Ammon's horn (tissue), 1 donor: ENCODE data around the gene DIP2C.
"Not testable (repeated sequence)": the region's sequence is repeated elsewhere in the genome, so short reads cannot be mapped to it uniquely, and the experiment has no call there.

ENCODE experiments used
- DNase-seq: peaks from one replicate; pipeline ENCODE4 v3.0.0-alpha.2; 2016; ENCODE audit warnings: low spot score

DIP2C gene

GRCh38 chr10:351770-352334 is 337.6 kb downstream of the DIP2C start:
- DNase-seq, result no peak

GRCh38 chr10:350981-351501 is 338.4 kb downstream of the DIP2C start:
- DNase-seq, result no peak

GRCh38 chr10:349081-349480 is 340.4 kb downstream of the DIP2C start:
- no peak for DNase-seq

GRCh38 chr10:348456-348855 is 341.0 kb downstream of the DIP2C start:
- DNase-seq, result no peak

- DNase-seq, result not testable (repeated sequence)
Observed at GRCh38 chr10:347774-348173, 341.7 kb downstream of the DIP2C start.

GRCh38 chr10:347190-347589 is 342.3 kb downstream of the DIP2C start:
- DNase-seq, result not testable (repeated sequence)

GRCh38 chr10:344582-345200 is 344.8 kb downstream of the DIP2C start:
- no peak for DNase-seq

GRCh38 chr10:343231-344220 is 345.9 kb downstream of the DIP2C start:
- DNase-seq, result no peak

GRCh38 chr10:341081-341740 is 348.3 kb downstream of the DIP2C start:
- no peak for DNase-seq

- DNase-seq, result no peak
Observed at GRCh38 chr10:340646-341045, 348.8 kb downstream of the DIP2C start.

- DNase-seq, result no peak
Observed at GRCh38 chr10:339038-339391, 350.5 kb downstream of the DIP2C start.

- DNase-seq, result peak; percentile 47
Observed at GRCh38 chr10:338171-339037, 351.1 kb downstream of the DIP2C start.

- no peak for DNase-seq
Observed at GRCh38 chr10:336247-336646, 353.2 kb downstream of the DIP2C start.

GRCh38 chr10:335151-335800 is 354.2 kb downstream of the DIP2C start:
- DNase-seq, result no peak

- no peak for DNase-seq
Observed at GRCh38 chr10:331186-331585, 358.3 kb downstream of the DIP2C start.

GRCh38 chr10:329361-330099 is 359.9 kb downstream of the DIP2C start:
- DNase-seq, result peak; percentile 92

- no peak for DNase-seq
Observed at GRCh38 chr10:327889-328852, 361.3 kb downstream of the DIP2C start.

- no peak for DNase-seq
Observed at GRCh38 chr10:326894-327635, 362.4 kb downstream of the DIP2C start.
